SK-N-SH (cell line): ENCODE data around the gene CANT1. TPM values are rescaled to one million over a fixed set of nuclear protein-coding genes. Genes with fewer than 3 reads are reported as not detected.

Source experiments
- CTCF ChIA-PET: fragments of 300-600, 350-600 bp; formaldehyde crosslinking; extraction: SDS; loops from one replicate; lab custom pipeline; 2021; lab: Yijun Ruan, JAX
- POLR2A ChIA-PET: fragments of 350-600 bp; sonication (Branson Sonifier 250); formaldehyde crosslinking; extraction: SDS; loops from one replicate; lab custom pipeline; 2020; ENCODE audit warnings: antibody characterized with exemption, inconsistent platforms; lab: Yijun Ruan, JAX
- DNase-seq: peaks from one replicate; pipeline ENCODE4 v3.0.0; 2012
- H2AFZ ChIP-seq: fragments of 200-600 bp; sonication (generic); 2 replicates; pipeline ENCODE4 v1.8.1; 2016; ENCODE audit warnings: antibody characterized with exemption, mild to moderate bottlenecking, low read depth
- H3F3A ChIP-seq: fragments of 200-600 bp; sonication (generic); replicated peaks from 2 replicates; pipeline ENCODE3; 2016; ENCODE audit warnings: antibody characterized with exemption, mild to moderate bottlenecking; ENCODE audit not compliant: insufficient read depth
- H3K27ac ChIP-seq, 2 experiments: fragments of 200-500 bp in 1 of 2; fragments of 200-600 bp in 1 of 2; sonication (Bioruptor generic) in 1 of 2; sonication (generic), shearing (Covaris generic) in 1 of 2; 2 replicates each; pipeline versions ENCODE4 v1.5.1 to v1.6.1; 2014 to 2016; ENCODE audit warnings: low read depth in 2 of 2, inconsistent platforms in 1 of 2, low read length in 1 of 2, mild to moderate bottlenecking in 1 of 2, mixed read lengths in 1 of 2
- H3K27me3 ChIP-seq: fragments of 200-600 bp; sonication (generic), shearing (Covaris generic); 2 replicates; pipeline ENCODE4 v1.6.1; 2016; ENCODE audit warnings: mixed run types; ENCODE audit not compliant: insufficient read depth
- H3K36me3 ChIP-seq, 2 experiments: fragments of 200-500 bp in 1 of 2; fragments of 200-600 bp in 1 of 2; sonication (Bioruptor generic) in 1 of 2; sonication (generic) in 1 of 2; replicated peaks in 1 of 2; 2 replicates each; pipeline versions ENCODE3 to v1.5.1; 2014 to 2016; ENCODE audit warnings: low read length in 1 of 2, mild to moderate bottlenecking in 1 of 2; ENCODE audit not compliant: insufficient read depth in 2 of 2, control insufficient read depth in 1 of 2
- H3K4me1 ChIP-seq, 2 experiments: fragments of 200-500 bp in 1 of 2; fragments of 200-600 bp in 1 of 2; sonication (Bioruptor generic) in 1 of 2; sonication (generic), shearing (Covaris generic) in 1 of 2; 2 replicates each; pipeline versions ENCODE4 v1.5.1 to v1.6.1; 2014 to 2016; ENCODE audit warnings: low read depth in 1 of 2, low read length in 1 of 2, mixed run types in 1 of 2; ENCODE audit not compliant: insufficient read depth in 2 of 2, control insufficient read depth in 1 of 2
- H3K4me2 ChIP-seq: fragments of 200-600 bp; sonication (generic), shearing (Covaris generic); 2 replicates; pipeline ENCODE4 v1.6.1; 2017; ENCODE audit warnings: mixed run types
- H3K4me3 ChIP-seq, 2 experiments: fragments of 200-500 bp in 1 of 2; fragments of 200-600 bp in 1 of 2; sonication (Bioruptor generic) in 1 of 2; sonication (generic), shearing (Covaris generic) in 1 of 2; 2 replicates each; pipeline versions ENCODE4 v1.5.1 to v1.8.1; 2014 to 2016; ENCODE audit warnings: low read depth in 2 of 2, inconsistent platforms in 1 of 2, low read length in 1 of 2, mild to moderate bottlenecking in 1 of 2, mixed read lengths in 1 of 2, moderate library complexity in 1 of 2
- H3K79me2 ChIP-seq: fragments of 200-600 bp; sonication (generic); 2 replicates; pipeline ENCODE4 v1.8.1; 2017; ENCODE audit warnings: mild to moderate bottlenecking; ENCODE audit not compliant: insufficient read depth
- H3K9ac ChIP-seq: fragments of 200-600 bp; sonication (generic); 2 replicates; pipeline ENCODE4 v1.6.1; 2017; ENCODE audit warnings: mixed run types
- H3K9me2 ChIP-seq: fragments of 200-600 bp; sonication (generic); 2 replicates; pipeline ENCODE4 v1.6.1; 2017; ENCODE audit warnings: mixed run types
- H3K9me3 ChIP-seq: fragments of 200-600 bp; sonication (generic); 2 replicates; pipeline ENCODE4 v1.6.1; 2017; ENCODE audit warnings: mixed run types, mild to moderate bottlenecking, moderate library complexity
- H4K20me1 ChIP-seq: fragments of 200-600 bp; sonication (generic); 2 replicates; pipeline ENCODE4 v1.6.1; 2017; ENCODE audit warnings: mild to moderate bottlenecking, mixed run types; ENCODE audit not compliant: insufficient read depth
- CTCF ChIP-seq: fragments of 200-600 bp; sonication (generic); IDR thresholded peaks from 2 replicates; pipeline ENCODE4 v1.6.1; 2017; ENCODE audit warnings: antibody characterized with exemption, mild to moderate bottlenecking, moderate library complexity
- GATA2 ChIP-seq: sonication (generic); formaldehyde crosslinking; IDR thresholded peaks from 2 replicates; pipeline ENCODE4 v1.5.0; 2020; ENCODE audit warnings: mild to moderate bottlenecking, missing genetic modification reagents
- MAX ChIP-seq: IDR thresholded peaks from 2 replicates; pipeline ENCODE4 v1.4.0; 2012; ENCODE audit warnings: low read depth
- RAD21 ChIP-seq: IDR thresholded peaks from 2 replicates; pipeline ENCODE4 v1.6.1; 2012; ENCODE audit warnings: mild to moderate bottlenecking, low read length
- RCOR1 ChIP-seq: fragments of 150-350 bp; IDR thresholded peaks from 2 replicates; pipeline ENCODE4 v1.6.1; 2017; ENCODE audit warnings: antibody characterized with exemption, low read length
- REST ChIP-seq: IDR thresholded peaks from 2 replicates; pipeline ENCODE4 v1.6.1; 2012; ENCODE audit warnings: mild to moderate bottlenecking, low read depth, low read length, moderate library complexity
- SMC3 ChIP-seq: IDR thresholded peaks from 2 replicates; pipeline ENCODE4 v1.6.1; 2012; ENCODE audit warnings: low read depth, low read length, improper control_type of control experiment
- USF2 ChIP-seq: fragments of 150-350 bp; IDR thresholded peaks from 2 replicates; pipeline ENCODE4 v1.6.1; 2017; ENCODE audit warnings: antibody characterized with exemption, low read length, low read depth, borderline replicate concordance
- YY1 ChIP-seq: IDR thresholded peaks from 2 replicates; pipeline ENCODE4 v1.4.0; 2012; ENCODE audit warnings: low read depth, mild to moderate bottlenecking
- ZBTB33 ChIP-seq: IDR thresholded peaks from 2 replicates; pipeline ENCODE4 v1.4.0; 2012; ENCODE audit warnings: low read depth, borderline replicate concordance
- WGBS: methylation state at CpG from one replicate; pipeline ENCODE4 v1.1.6; 2017; ENCODE audit warnings: low lambda C conversion rate; 5-methylcytosine and 5-hydroxymethylcytosine counted together
- polyA plus RNA-seq, 3 experiments: library from polyadenylated mRNA; depleted of rRNA; stranded (reverse); fragments of >200 nt; gene quantifications; 2 replicates each; pipeline ENCODE4 v1.2.3, GENCODE V29; 2012

Gene CANT1
- polyA plus RNA-seq, 1 of the 3 experiments (the other 2 are of a cell fraction), result 87.4 TPM

GRCh38 chr17:78993241-78993956 lies 16.2 kb downstream of the CANT1 start:
- Histone ChIP-seq H3K4me1 (peaks cover 0 to 10% of the 10 kb centered on the region in 2 experiments; a peak in 1 of 4 replicates), H3K4me2 (no peak overlapping the region), H4K20me1 (peaks cover 31% of the 10 kb centered on the region), H3F3A (peaks cover 8% of the 10 kb centered on the region), H3K9me3 (no peaks in the 10 kb centered on the region), H2AFZ (no peak overlapping the region), H3K9me2 (no peaks in the 10 kb centered on the region), H3K27me3 (no peaks in the 10 kb centered on the region), H3K36me3 (peaks cover 52 to 76% of the 10 kb centered on the region in 2 experiments), H3K9ac (no peak overlapping the region), H3K4me3 (no peak overlapping the region; a peak in 1 of 4 replicates), H3K79me2 (peaks cover 34% of the 10 kb centered on the region; the same call in 1 of the 2 replicates), H3K27ac (no peak overlapping the region; a peak in 1 of 4 replicates)
- 77% methylated on average over 45 of the region's 49 CpGs for WGBS
- POLR2A ChIA-PET, result no interaction called here
- CTCF ChIA-PET, result interaction anchor here (0.6 to 11.1 kb wide), 31 partner anchors 10 to 395 kb away, joined by 3 to 133 read pairs (median 4); partner anchors contain the start of gene LGALS3BP
- peak; percentile 94 for DNase-seq
- peak; percentile 71 for TF ChIP-seq RAD21
- TF ChIP-seq RCOR1, result no peak
- TF ChIP-seq ZBTB33, result no peak
- TF ChIP-seq SMC3, result peak; percentile 68
- peak; percentile 98 for TF ChIP-seq CTCF

GRCh38 chr17:78992542-78993212 lies 16.9 kb downstream of the CANT1 start:
- Histone ChIP-seq H3K79me2 (peaks cover 27% of the 10 kb centered on the region; the same call in 1 of the 2 replicates), H3K9me2 (no peaks in the 10 kb centered on the region), H3K27me3 (no peaks in the 10 kb centered on the region), H4K20me1 (peaks cover 24% of the 10 kb centered on the region), H3K4me2 (no peak overlapping the region), H3K9ac (no peak overlapping the region), H2AFZ (no peak overlapping the region), H3K27ac (peak overlapping the region in 1 of 2 experiments; percentile 18; a peak in 1 of 4 replicates), H3K9me3 (no peaks in the 10 kb centered on the region), H3K4me1 (peaks cover 0 to 2% of the 10 kb centered on the region in 2 experiments; a peak in 1 of 4 replicates), H3K4me3 (no peak overlapping the region; a peak in 1 of 4 replicates), H3F3A (peaks cover 7% of the 10 kb centered on the region), H3K36me3 (peaks cover 48 to 69% of the 10 kb centered on the region in 2 experiments)
- POLR2A ChIA-PET, result no interaction called here
- 88% methylated on average over 12 of the region's 12 CpGs for WGBS
- no peak for DNase-seq
- CTCF ChIA-PET, result interaction anchor here (0.6 to 11.1 kb wide), 26 partner anchors 11 to 401 kb away, joined by 3 to 133 read pairs (median 4); partner anchors contain the start of gene LGALS3BP
- TF ChIP-seq CTCF (no peak), GATA2 (CRISPR knock-in tag) (no peak), YY1 (no peak), MAX (no peak), REST (no peak), USF2 (no peak)
